Stimulated activated CD4-positive, alpha-beta T cell treated with anti-CD3 and anti-CD28 coated beads, Interleukin-1b, Interleukin-23, amount 100 ng/mL, for 4 hours (primary cell): ENCODE results near the gene S100A9.
"Not testable (repeated sequence)": the region's sequence is repeated elsewhere in the genome, so short reads cannot be mapped to it uniquely, and the experiment has no call there.

Experiments used
- DNase-seq, 2 donors: peaks; one replicate each; pipeline ENCODE4 v3.0.0-alpha.2; 2020; ENCODE audit warnings: low read depth in 2 of 2

S100A9 gene

GRCh38 chr1:153357853-153358690 lies at the start of gene S100A9:
TSS of gene S100A9 (plus strand) at chr1:153357854. CDS start at chr1:153358284, 430 bp downstream.
- DNase-seq = no peak

GRCh38 chr1:153308540-153308939 lies 49.1 kb upstream of the S100A9 start:
- no peak for DNase-seq

GRCh38 chr1:153309441-153309840 lies 48.2 kb upstream of the S100A9 start:
- no peak for DNase-seq

GRCh38 chr1:153310526-153310925 lies 47.1 kb upstream of the S100A9 start:
- DNase-seq = no peak

- DNase-seq = no peak
These were observed 45.0 kb upstream of the S100A9 start, which contains the start of gene PGLYRP3 for GRCh38 chr1:153312570-153313186. TSS of gene PGLYRP3 (minus strand) at chr1:153312952. CDS start at chr1:153310665, 2,287 bp downstream.

- no peak for DNase-seq
These were observed 44.4 kb upstream of the S100A9 start for GRCh38 chr1:153313288-153313687.

- DNase-seq = not testable (repeated sequence)
These were observed 43.3 kb upstream of the S100A9 start for GRCh38 chr1:153314388-153314787.

GRCh38 chr1:153316013-153316412 lies 41.6 kb upstream of the S100A9 start:
- not testable (repeated sequence) for DNase-seq

- not testable (repeated sequence) for DNase-seq
These were observed 39.5 kb upstream of the S100A9 start for GRCh38 chr1:153318145-153318544.

- DNase-seq = no peak
These were observed 35.1 kb upstream of the S100A9 start for GRCh38 chr1:153322568-153322967.

GRCh38 chr1:153324912-153325311 lies 32.7 kb upstream of the S100A9 start:
- no peak for DNase-seq

GRCh38 chr1:153333902-153334301 lies 23.8 kb upstream of the S100A9 start:
- DNase-seq = no peak

- DNase-seq = no peak
These were observed 21.0 kb upstream of the S100A9 start for GRCh38 chr1:153336650-153337049.

- DNase-seq = no peak
These were observed 19.4 kb upstream of the S100A9 start for GRCh38 chr1:153337980-153338853.

GRCh38 chr1:153339802-153340201 lies 17.9 kb upstream of the S100A9 start:
- DNase-seq = no peak

GRCh38 chr1:153340356-153340755 lies 17.3 kb upstream of the S100A9 start:
- DNase-seq = no peak

- no peak for DNase-seq
These were observed 16.2 kb upstream of the S100A9 start for GRCh38 chr1:153341431-153341934.

GRCh38 chr1:153342178-153342577 lies 15.5 kb upstream of the S100A9 start:
- DNase-seq = no peak

GRCh38 chr1:153343040-153343681 lies 14.5 kb upstream of the S100A9 start:
- no peak for DNase-seq

GRCh38 chr1:153343811-153344717 lies 13.6 kb upstream of the S100A9 start:
- DNase-seq = no peak
